ENCODE data around the gene FCSK.

FCSK gene

DNA sequence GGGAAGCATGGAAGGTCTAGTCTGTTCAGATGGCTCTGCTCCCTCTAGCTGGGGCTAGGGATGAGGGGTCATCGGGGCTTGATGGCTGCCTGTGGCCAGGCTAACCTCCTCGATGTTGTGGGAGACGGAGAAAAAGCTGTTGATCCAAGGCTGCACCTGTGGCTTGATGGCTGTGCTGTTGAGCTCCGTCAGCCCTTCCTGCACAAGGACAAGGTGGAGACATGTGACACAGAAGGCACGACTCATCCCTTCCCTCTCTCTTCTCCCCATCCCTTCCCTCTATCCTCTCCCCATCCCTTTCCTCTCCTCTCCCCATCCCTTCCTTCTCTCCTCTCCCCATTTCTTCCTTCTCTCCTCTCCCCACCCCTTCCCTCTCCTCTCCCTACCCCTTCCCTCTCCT is 28.2 kb downstream of the FCSK start (continued):
- no peak for TF ChIP-seq ZNF473 (tag by site-specific recombination; IDR thresholded peaks at IDR 0.05)
- TF ChIP-seq KLF8 (tag by site-specific recombination; IDR thresholded peaks at IDR 0.05): no peak
- no peak for TF ChIP-seq BCL11A (tag by site-specific recombination; IDR thresholded peaks at IDR 0.05; ENCODE audit: low read depth)
- 0 out of 2 replicates have a peak, but pooled peaks have one; percentile 23 for TF ChIP-seq ZNF600 (tag by site-specific recombination; IDR thresholded peaks at IDR 0.05)
- TF ChIP-seq SCRT1 (tag by site-specific recombination; IDR thresholded peaks at IDR 0.05; ENCODE audit: borderline replicate concordance): peak; percentile 85; the same call in 1 of the 2 replicates
- TF ChIP-seq, protein P1, sequence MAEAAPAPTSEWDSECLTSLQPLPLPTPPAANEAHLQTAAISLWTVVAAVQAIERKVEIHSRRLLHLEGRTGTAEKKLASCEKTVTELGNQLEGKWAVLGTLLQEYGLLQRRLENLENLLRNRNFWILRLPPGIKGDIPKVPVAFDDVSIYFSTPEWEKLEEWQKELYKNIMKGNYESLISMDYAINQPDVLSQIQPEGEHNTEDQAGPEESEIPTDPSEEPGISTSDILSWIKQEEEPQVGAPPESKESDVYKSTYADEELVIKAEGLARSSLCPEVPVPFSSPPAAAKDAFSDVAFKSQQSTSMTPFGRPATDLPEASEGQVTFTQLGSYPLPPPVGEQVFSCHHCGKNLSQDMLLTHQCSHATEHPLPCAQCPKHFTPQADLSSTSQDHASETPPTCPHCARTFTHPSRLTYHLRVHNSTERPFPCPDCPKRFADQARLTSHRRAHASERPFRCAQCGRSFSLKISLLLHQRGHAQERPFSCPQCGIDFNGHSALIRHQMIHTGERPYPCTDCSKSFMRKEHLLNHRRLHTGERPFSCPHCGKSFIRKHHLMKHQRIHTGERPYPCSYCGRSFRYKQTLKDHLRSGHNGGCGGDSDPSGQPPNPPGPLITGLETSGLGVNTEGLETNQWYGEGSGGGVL (tag by site-specific recombination; IDR thresholded peaks at IDR 0.05): peak; percentile 39
- TF ChIP-seq PBX3 (CRISPR knock-in tag; IDR thresholded peaks at IDR 0.05): no peak
- no peak for TF ChIP-seq HOXA7 (CRISPR knock-in tag; IDR thresholded peaks at IDR 0.05; ENCODE audit: borderline replicate concordance)

- Histone ChIP-seq H3K36me3 (ENCODE audit: control insufficient read depth in 2 of 2, insufficient read depth in 1 of 2, low read length in 2 of 2) (peaks cover 0 to 59% of the 10 kb centered on the region in 2 experiments; a peak in 2 of 3 replicates), H3K4me1 (ENCODE audit: control insufficient read depth, insufficient read depth, low read length) (no peaks in the 10 kb centered on the region)
- CTCF ChIA-PET: no interaction called here
Observed at GRCh38 chr16:70483426-70483825, 29.0 kb downstream of the FCSK start.

GRCh38 chr16:70484867-70485266 is 30.5 kb downstream of the FCSK start:
- CTCF ChIA-PET: no interaction called here
- no peaks in the 10 kb centered on the region for H3K4me1 ChIP-seq (ENCODE audit: control insufficient read depth, insufficient read depth, low read length)
- POLR2A ChIA-PET: no interaction called here
- H3K27ac ChIP-seq (ENCODE audit: extremely low read depth, low read depth, low read length): no peak overlapping the region
- no peak overlapping the region for H3K4me3 ChIP-seq (ENCODE audit: low read depth, low read length)
- H3K9me3 ChIP-seq (ENCODE audit: control insufficient read depth, insufficient read depth, low read depth, low read length): no peaks in the 10 kb centered on the region
- peaks cover 0 to 49% of the 10 kb centered on the region in 2 experiments; a peak in 2 of 3 replicates for H3K36me3 ChIP-seq (ENCODE audit: control insufficient read depth in 2 of 2, insufficient read depth in 1 of 2, low read length in 2 of 2)
- TF ChIP-seq TRIM28 (IDR thresholded peaks at IDR 0.05; ENCODE audit: borderline replicate concordance, low read length) (no peak), ZNF19 (tag by site-specific recombination; IDR thresholded peaks at IDR 0.05; ENCODE audit: low read depth) (no peak), GLI4 (tag by site-specific recombination; IDR thresholded peaks at IDR 0.05) (no peak), ZNF23 (tag by site-specific recombination; IDR thresholded peaks at IDR 0.05; ENCODE audit: borderline replicate concordance) (no peak), ZNF221 (tag by site-specific recombination; IDR thresholded peaks at IDR 0.05; ENCODE audit: borderline replicate concordance) (no peak), ZNF792 (tag by site-specific recombination; IDR thresholded peaks at IDR 0.05) (no peak), ZNF549 (tag by site-specific recombination; IDR thresholded peaks at IDR 0.05) (no peak), ZBTB17 (tag by site-specific recombination; IDR thresholded peaks at IDR 0.05) (no peak), ZNF610 (tag by site-specific recombination; IDR thresholded peaks at IDR 0.05; ENCODE audit: borderline replicate concordance) (no peak), OSR2 (tag by site-specific recombination; IDR thresholded peaks at IDR 0.05) (no peak), GLIS2 (tag by site-specific recombination; IDR thresholded peaks at IDR 0.05) (no peak)
- TF ChIP-seq, protein P2, sequence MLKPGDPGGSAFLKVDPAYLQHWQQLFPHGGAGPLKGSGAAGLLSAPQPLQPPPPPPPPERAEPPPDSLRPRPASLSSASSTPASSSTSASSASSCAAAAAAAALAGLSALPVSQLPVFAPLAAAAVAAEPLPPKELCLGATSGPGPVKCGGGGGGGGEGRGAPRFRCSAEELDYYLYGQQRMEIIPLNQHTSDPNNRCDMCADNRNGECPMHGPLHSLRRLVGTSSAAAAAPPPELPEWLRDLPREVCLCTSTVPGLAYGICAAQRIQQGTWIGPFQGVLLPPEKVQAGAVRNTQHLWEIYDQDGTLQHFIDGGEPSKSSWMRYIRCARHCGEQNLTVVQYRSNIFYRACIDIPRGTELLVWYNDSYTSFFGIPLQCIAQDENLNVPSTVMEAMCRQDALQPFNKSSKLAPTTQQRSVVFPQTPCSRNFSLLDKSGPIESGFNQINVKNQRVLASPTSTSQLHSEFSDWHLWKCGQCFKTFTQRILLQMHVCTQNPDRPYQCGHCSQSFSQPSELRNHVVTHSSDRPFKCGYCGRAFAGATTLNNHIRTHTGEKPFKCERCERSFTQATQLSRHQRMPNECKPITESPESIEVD (tag by site-specific recombination; IDR thresholded peaks at IDR 0.05): no peak
- TF ChIP-seq, protein P3, sequence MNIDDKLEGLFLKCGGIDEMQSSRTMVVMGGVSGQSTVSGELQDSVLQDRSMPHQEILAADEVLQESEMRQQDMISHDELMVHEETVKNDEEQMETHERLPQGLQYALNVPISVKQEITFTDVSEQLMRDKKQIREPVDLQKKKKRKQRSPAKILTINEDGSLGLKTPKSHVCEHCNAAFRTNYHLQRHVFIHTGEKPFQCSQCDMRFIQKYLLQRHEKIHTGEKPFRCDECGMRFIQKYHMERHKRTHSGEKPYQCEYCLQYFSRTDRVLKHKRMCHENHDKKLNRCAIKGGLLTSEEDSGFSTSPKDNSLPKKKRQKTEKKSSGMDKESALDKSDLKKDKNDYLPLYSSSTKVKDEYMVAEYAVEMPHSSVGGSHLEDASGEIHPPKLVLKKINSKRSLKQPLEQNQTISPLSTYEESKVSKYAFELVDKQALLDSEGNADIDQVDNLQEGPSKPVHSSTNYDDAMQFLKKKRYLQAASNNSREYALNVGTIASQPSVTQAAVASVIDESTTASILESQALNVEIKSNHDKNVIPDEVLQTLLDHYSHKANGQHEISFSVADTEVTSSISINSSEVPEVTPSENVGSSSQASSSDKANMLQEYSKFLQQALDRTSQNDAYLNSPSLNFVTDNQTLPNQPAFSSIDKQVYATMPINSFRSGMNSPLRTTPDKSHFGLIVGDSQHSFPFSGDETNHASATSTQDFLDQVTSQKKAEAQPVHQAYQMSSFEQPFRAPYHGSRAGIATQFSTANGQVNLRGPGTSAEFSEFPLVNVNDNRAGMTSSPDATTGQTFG (tag by site-specific recombination; IDR thresholded peaks at IDR 0.05; ENCODE audit: borderline replicate concordance): no peak

More at GRCh38 chr16:70483426-70483825, 29.0 kb downstream of the FCSK start:
- POLR2A ChIA-PET: no interaction called here
- Histone ChIP-seq H3K4me3 (ENCODE audit: low read depth, low read length) (no peak overlapping the region), H3K27ac (ENCODE audit: extremely low read depth, low read depth, low read length) (no peak overlapping the region), H3K9me3 (ENCODE audit: control insufficient read depth, insufficient read depth, low read depth, low read length) (no peaks in the 10 kb centered on the region)
- no peak for TF ChIP-seq ZNF37A (tag by site-specific recombination; IDR thresholded peaks at IDR 0.05)
- TF ChIP-seq MYNN (tag by site-specific recombination; IDR thresholded peaks at IDR 0.05; ENCODE audit: borderline replicate concordance): no peak
- TF ChIP-seq ZNF248 (tag by site-specific recombination; IDR thresholded peaks at IDR 0.05): no peak
- no peak for TF ChIP-seq AEBP2 (tag by site-specific recombination; IDR thresholded peaks at IDR 0.05; ENCODE audit: borderline replicate concordance)
- no peak for TF ChIP-seq SP2 (tag by site-specific recombination; IDR thresholded peaks at IDR 0.05)
- no peak for TF ChIP-seq OSR2 (tag by site-specific recombination; IDR thresholded peaks at IDR 0.05)

Data from HEK293 (cell line).